ENCODE measurements around the gene DDR1.
A peak's percentile ranks its signal among the peaks of the same experiment; 100 is the strongest.

The DDR1 gene

GRCh38 chr6:30914076-30914853 is 29.9 kb downstream of the DDR1 start, which contains the start of gene VARS2:
VARS2 (plus strand) TSS chr6:30914238; CDS start chr6:30914837, 599 bp downstream.
- peak within 1 kb of the TSS; percentile 58 for H3K4me3 ChIP-seq (replicated peaks; ENCODE audit: low read depth, low read length)
- DNase-seq (ENCODE audit: low read depth): peak; percentile 94
- peak; percentile 29 for TF ChIP-seq CTCF (IDR thresholded peaks at IDR 0.05; ENCODE audit: low read length, missing control alignments)

GRCh38 chr6:30914854-30915590 is 30.7 kb downstream of the DDR1 start:
- H3K4me3 ChIP-seq (replicated peaks; ENCODE audit: low read depth, low read length): peak overlapping the region; percentile 58
- TF ChIP-seq CTCF (IDR thresholded peaks at IDR 0.05; ENCODE audit: low read length, missing control alignments): no peak
- no peak for DNase-seq (ENCODE audit: low read depth)

- no peak overlapping the region for H3K4me3 ChIP-seq (replicated peaks; ENCODE audit: low read depth, low read length)
- DNase-seq (ENCODE audit: low read depth): peak; percentile 83
- TF ChIP-seq CTCF (IDR thresholded peaks at IDR 0.05; ENCODE audit: low read length, missing control alignments): peak; percentile 73
Measured at GRCh38 chr6:30915591-30915946, 31.2 kb downstream of the DDR1 start.

- DNase-seq (ENCODE audit: low read depth): no peak
- H3K4me3 ChIP-seq (replicated peaks; ENCODE audit: low read depth, low read length): no peak overlapping the region
- no peak for TF ChIP-seq CTCF (IDR thresholded peaks at IDR 0.05; ENCODE audit: low read length, missing control alignments)
Measured at GRCh38 chr6:30917041-30917440, 32.7 kb downstream of the DDR1 start.

- TF ChIP-seq CTCF (IDR thresholded peaks at IDR 0.05; ENCODE audit: low read length, missing control alignments): no peak
- no peak for DNase-seq (ENCODE audit: low read depth)
- no peak overlapping the region for H3K4me3 ChIP-seq (replicated peaks; ENCODE audit: low read depth, low read length)
Measured at GRCh38 chr6:30917487-30917886, 33.2 kb downstream of the DDR1 start.

- DNase-seq (ENCODE audit: low read depth): no peak
- H3K4me3 ChIP-seq (replicated peaks; ENCODE audit: low read depth, low read length): no peak overlapping the region
- no peak for TF ChIP-seq CTCF (IDR thresholded peaks at IDR 0.05; ENCODE audit: low read length, missing control alignments)
Measured at GRCh38 chr6:30918670-30919069, 34.4 kb downstream of the DDR1 start.

Measured in fibroblast of pulmonary artery (primary cell).